IPS DF 6.9 (cell line): Measurements from ENCODE around the gene STXBP4.

Source experiments
- DNase-seq: peaks from one replicate; pipeline ENCODE4 v3.0.0-alpha.2; 2013; ENCODE audit warnings: low read depth, low spot score
- H3K27ac ChIP-seq: one replicate; pipeline ENCODE4 v1.5.1; 2013; ENCODE audit warnings: low read length, control low read depth
- H3K27me3 ChIP-seq: 2 replicates; pipeline ENCODE4 v1.6.1; 2013; ENCODE audit warnings: mild to moderate bottlenecking, low read length; ENCODE audit not compliant: control insufficient read depth, insufficient read depth
- H3K36me3 ChIP-seq: 2 replicates; pipeline ENCODE4 v1.6.1; 2013; ENCODE audit warnings: low read length; ENCODE audit not compliant: control insufficient read depth, insufficient read depth
- H3K4me1 ChIP-seq: 2 replicates; pipeline ENCODE4 v1.6.1; 2013; ENCODE audit warnings: low read length; ENCODE audit not compliant: control insufficient read depth, insufficient read depth
- H3K4me3 ChIP-seq: 2 replicates; pipeline ENCODE4 v1.5.1; 2013; ENCODE audit warnings: mild to moderate bottlenecking, low read length
- H3K9me3 ChIP-seq: 2 replicates; pipeline ENCODE4 v1.6.1; 2013; ENCODE audit warnings: low read length, inconsistent platforms; ENCODE audit not compliant: control insufficient read depth, insufficient read depth
- WGBS: extraction: QIAGEN DNeasy Blood & Tissue Kit; methylation state at CpG from one replicate; pipeline ENCODE4 v1.1.7; 2013; ENCODE audit warnings: mixed read lengths, missing lambda C conversion rate; ENCODE audit not compliant: insufficient read length, insufficient coverage; 5-methylcytosine and 5-hydroxymethylcytosine counted together

The STXBP4 gene

GRCh38 chr17:54983260-54983659 is 14.7 kb downstream of the STXBP4 start:
- H3K36me3 ChIP-seq = no peaks in the 10 kb centered on the region
- no peaks in the 10 kb centered on the region; the same call in 1 of the 2 replicates for H3K9me3 ChIP-seq
- DNase-seq = no peak
- H3K4me3 ChIP-seq = no peak overlapping the region
- H3K27ac ChIP-seq = no peak overlapping the region
- H3K27me3 ChIP-seq = no peaks in the 10 kb centered on the region
- no peaks in the 10 kb centered on the region for H3K4me1 ChIP-seq

- no peak overlapping the region for H3K4me3 ChIP-seq
- no peak overlapping the region for H3K27ac ChIP-seq
- no peak for DNase-seq
- WGBS = no CpG with 5 or more reads among the region's 1 CpG
- no peaks in the 10 kb centered on the region for H3K27me3 ChIP-seq
- H3K36me3 ChIP-seq = no peaks in the 10 kb centered on the region
- no peaks in the 10 kb centered on the region for H3K4me1 ChIP-seq
- H3K9me3 ChIP-seq = no peaks in the 10 kb centered on the region; the same call in 1 of the 2 replicates
Measured at GRCh38 chr17:54985476-54985875, 16.9 kb downstream of the STXBP4 start.

GRCh38 chr17:54990118-54990517 is 21.6 kb downstream of the STXBP4 start:
- no peaks in the 10 kb centered on the region for H3K27me3 ChIP-seq
- no peaks in the 10 kb centered on the region for H3K4me1 ChIP-seq
- no peaks in the 10 kb centered on the region for H3K36me3 ChIP-seq
- no peak for DNase-seq
- H3K9me3 ChIP-seq = no peaks in the 10 kb centered on the region
- WGBS = no CpG with 5 or more reads among the region's 4 CpGs
- no peak overlapping the region for H3K4me3 ChIP-seq
- no peak overlapping the region for H3K27ac ChIP-seq

GRCh38 chr17:54991567-54991966 is 23.0 kb downstream of the STXBP4 start:
- WGBS = no CpG with 5 or more reads among the region's 1 CpG
- Histone ChIP-seq H3K27ac (no peak overlapping the region), H3K9me3 (no peaks in the 10 kb centered on the region), H3K36me3 (no peaks in the 10 kb centered on the region), H3K4me1 (no peaks in the 10 kb centered on the region), H3K4me3 (no peak overlapping the region), H3K27me3 (no peaks in the 10 kb centered on the region)
- no peak for DNase-seq

- Histone ChIP-seq H3K27ac (no peak overlapping the region), H3K27me3 (no peaks in the 10 kb centered on the region), H3K4me1 (no peaks in the 10 kb centered on the region), H3K4me3 (no peak overlapping the region), H3K36me3 (no peaks in the 10 kb centered on the region), H3K9me3 (no peaks in the 10 kb centered on the region)
- no CpG with 5 or more reads among the region's 8 CpGs for WGBS
- no peak for DNase-seq
Measured at GRCh38 chr17:54992797-54993639, 24.5 kb downstream of the STXBP4 start.

GRCh38 chr17:54996441-54996840 is 27.9 kb downstream of the STXBP4 start:
- no peak for DNase-seq
- H3K27ac ChIP-seq = no peak overlapping the region
- H3K4me3 ChIP-seq = no peak overlapping the region
- H3K4me1 ChIP-seq = no peaks in the 10 kb centered on the region
- no peaks in the 10 kb centered on the region for H3K36me3 ChIP-seq
- no CpG with 5 or more reads among the region's 1 CpG for WGBS
- no peaks in the 10 kb centered on the region for H3K27me3 ChIP-seq
- no peaks in the 10 kb centered on the region for H3K9me3 ChIP-seq

GRCh38 chr17:55002458-55002857 is 33.9 kb downstream of the STXBP4 start:
- DNase-seq = no peak
- no peaks in the 10 kb centered on the region for H3K4me1 ChIP-seq
- H3K27me3 ChIP-seq = no peaks in the 10 kb centered on the region
- no peak overlapping the region for H3K27ac ChIP-seq
- no peaks in the 10 kb centered on the region for H3K36me3 ChIP-seq
- no peak overlapping the region for H3K4me3 ChIP-seq
- no peaks in the 10 kb centered on the region for H3K9me3 ChIP-seq

- Histone ChIP-seq H3K4me1 (no peaks in the 10 kb centered on the region), H3K27me3 (no peaks in the 10 kb centered on the region), H3K36me3 (no peaks in the 10 kb centered on the region), H3K4me3 (no peak overlapping the region), H3K27ac (no peak overlapping the region), H3K9me3 (no peaks in the 10 kb centered on the region)
- no peak for DNase-seq
- WGBS = no CpG with 5 or more reads among the region's 5 CpGs
Measured at GRCh38 chr17:55004484-55004883, 35.9 kb downstream of the STXBP4 start.

- Histone ChIP-seq H3K4me1 (no peaks in the 10 kb centered on the region), H3K4me3 (no peak overlapping the region), H3K27ac (no peak overlapping the region), H3K27me3 (no peaks in the 10 kb centered on the region), H3K9me3 (no peaks in the 10 kb centered on the region), H3K36me3 (no peaks in the 10 kb centered on the region)
- peak; percentile 37 for DNase-seq
- no CpG with 5 or more reads among the region's 1 CpG for WGBS
Measured at GRCh38 chr17:55005520-55005919, 37.0 kb downstream of the STXBP4 start.

GRCh38 chr17:55023626-55024025 is 55.1 kb downstream of the STXBP4 start:
- no peaks in the 10 kb centered on the region for H3K4me1 ChIP-seq
- H3K4me3 ChIP-seq = no peak overlapping the region
- H3K27ac ChIP-seq = no peak overlapping the region
- no peak for DNase-seq
- WGBS = no CpG with 5 or more reads among the region's 1 CpG
- H3K36me3 ChIP-seq = no peaks in the 10 kb centered on the region
- H3K27me3 ChIP-seq = no peaks in the 10 kb centered on the region
- H3K9me3 ChIP-seq = no peaks in the 10 kb centered on the region

GRCh38 chr17:55037828-55038227 is 69.3 kb downstream of the STXBP4 start:
- no peak for DNase-seq
- no peak overlapping the region for H3K27ac ChIP-seq
- H3K36me3 ChIP-seq = no peaks in the 10 kb centered on the region
- no peaks in the 10 kb centered on the region for H3K27me3 ChIP-seq
- H3K4me1 ChIP-seq = no peaks in the 10 kb centered on the region
- no CpG with 5 or more reads among the region's 1 CpG for WGBS
- no peak overlapping the region for H3K4me3 ChIP-seq
- no peaks in the 10 kb centered on the region for H3K9me3 ChIP-seq
